ENCODE measurements around the gene MCUB. TPM values are rescaled to one million over a fixed set of nuclear protein-coding genes. Genes with fewer than 3 reads are reported as not detected.
A peak's percentile ranks its signal among the peaks of the same experiment; 100 is the strongest.
"Not testable (repeated sequence)": the region's sequence is repeated elsewhere in the genome, so short reads cannot be mapped to it uniquely, and the experiment has no call there.

Gene MCUB
- total and polyA plus RNA-seq, 2 donors, result 41.2 to 62.3 TPM

DNA sequence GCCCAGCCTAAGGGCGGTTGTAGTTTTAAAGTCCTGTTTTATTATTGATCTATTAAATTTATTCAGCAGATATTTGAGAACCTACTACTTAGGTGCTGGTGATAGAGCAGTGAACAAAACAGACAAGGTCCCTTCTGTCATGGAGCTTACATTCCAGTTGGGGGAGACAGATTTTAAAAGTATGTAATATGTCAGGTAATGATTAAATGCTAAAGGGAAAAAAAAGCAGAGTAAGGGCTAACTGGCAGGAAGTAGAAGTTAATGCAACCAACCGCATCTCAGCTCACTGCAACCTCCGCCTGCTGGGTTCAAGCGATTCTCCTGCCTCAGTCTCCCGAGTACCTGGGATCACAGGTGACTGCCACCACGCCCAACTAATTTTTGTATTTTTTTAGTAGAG is 7.8 kb upstream of the MCUB start:
- H3K27ac ChIP-seq (ENCODE audit: low read depth in 1 of 2, low read length in 1 of 2), result no peak overlapping the region
- peaks cover 0 to 12% of the 10 kb centered on the region in 2 donors for H3K36me3 ChIP-seq (ENCODE audit: control insufficient read depth in 2 of 2, insufficient read depth in 2 of 2, low read length in 1 of 2)
- DNase-seq (ENCODE audit: low read depth in 6 of 9, low spot score in 9 of 9), result no peak
- H3K4me1 ChIP-seq (ENCODE audit: control insufficient read depth in 2 of 2, insufficient read depth in 2 of 2, low read length in 2 of 2), result no peaks in the 10 kb centered on the region
- no peak overlapping the region for H3K4me3 ChIP-seq (ENCODE audit: low read length in 2 of 2)
- WGBS, result 86% methylated on average over 6 of the region's 6 CpGs
- no peaks in the 10 kb centered on the region for H3K27me3 ChIP-seq (ENCODE audit: control insufficient read depth in 2 of 2, insufficient read depth in 1 of 2, low read length in 1 of 2)
- peaks cover 0 to 2% of the 10 kb centered on the region in 2 donors for H3K9me3 ChIP-seq (ENCODE audit: control insufficient read depth in 2 of 2, insufficient read depth in 1 of 2, low read length in 1 of 2)

DNA sequence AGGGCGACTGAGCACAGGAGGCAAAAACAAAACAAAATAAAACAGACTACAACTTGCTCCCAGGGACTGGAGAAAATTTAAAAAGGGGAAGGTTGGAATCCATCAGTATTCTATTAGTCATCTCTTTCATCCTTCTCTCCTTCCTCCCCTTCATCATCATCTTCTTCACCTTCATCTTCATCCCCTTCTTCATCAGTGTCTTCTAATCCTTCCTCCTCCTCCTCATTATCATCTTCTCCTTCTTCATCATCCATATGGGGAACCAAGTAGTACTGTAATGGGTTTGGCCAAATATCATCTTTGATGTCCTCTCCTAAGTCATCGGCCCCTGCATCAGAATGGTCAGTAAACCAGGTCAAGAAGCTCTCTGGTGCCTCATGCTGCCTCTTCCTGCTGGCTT is 6.9 kb upstream of the MCUB start:
- Histone ChIP-seq H3K9me3 (ENCODE audit: control insufficient read depth in 2 of 2, insufficient read depth in 1 of 2, low read length in 1 of 2) (peaks cover 0 to 8% of the 10 kb centered on the region in 2 donors), H3K27me3 (ENCODE audit: control insufficient read depth in 2 of 2, insufficient read depth in 1 of 2, low read length in 1 of 2) (no peaks in the 10 kb centered on the region), H3K27ac (ENCODE audit: low read depth in 1 of 2, low read length in 1 of 2) (no peak overlapping the region), H3K4me1 (ENCODE audit: control insufficient read depth in 2 of 2, insufficient read depth in 2 of 2, low read length in 2 of 2) (no peaks in the 10 kb centered on the region), H3K36me3 (ENCODE audit: control insufficient read depth in 2 of 2, insufficient read depth in 2 of 2, low read length in 1 of 2) (peaks cover 0 to 6% of the 10 kb centered on the region in 2 donors), H3K4me3 (ENCODE audit: low read length in 2 of 2) (no peak overlapping the region)
- over 99% methylated on average over 2 of the region's 2 CpGs for WGBS
- DNase-seq (ENCODE audit: low read depth in 6 of 9, low spot score in 9 of 9), result no peak

DNA sequence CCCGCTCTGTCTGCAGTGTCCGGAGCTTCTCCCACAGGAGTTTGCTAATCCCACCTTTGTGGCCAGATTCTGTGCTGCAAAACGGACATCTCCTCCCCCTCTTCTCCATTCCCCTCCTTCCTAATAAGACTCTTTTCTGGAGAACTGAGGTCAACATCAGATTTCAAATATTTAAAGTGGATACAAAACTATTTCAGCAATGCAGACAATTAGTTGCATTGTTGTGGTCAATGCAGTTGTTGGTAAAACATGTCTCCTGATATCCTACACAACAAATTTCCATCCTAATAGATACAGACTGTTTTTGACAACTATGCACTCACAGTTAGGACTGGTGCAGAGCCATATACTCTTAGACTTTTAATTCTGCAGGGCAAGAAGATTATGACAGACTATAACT is 5.1 kb upstream of the MCUB start:
- no peaks in the 10 kb centered on the region for H3K27me3 ChIP-seq (ENCODE audit: control insufficient read depth in 2 of 2, insufficient read depth in 1 of 2, low read length in 1 of 2)
- H3K36me3 ChIP-seq (ENCODE audit: control insufficient read depth in 2 of 2, insufficient read depth in 2 of 2, low read length in 1 of 2), result no peaks in the 10 kb centered on the region
- H3K9me3 ChIP-seq (ENCODE audit: control insufficient read depth in 2 of 2, insufficient read depth in 1 of 2, low read length in 1 of 2), result peaks cover 0 to 11% of the 10 kb centered on the region in 2 donors
- H3K27ac ChIP-seq (ENCODE audit: low read depth in 1 of 2, low read length in 1 of 2), result no peak overlapping the region
- DNase-seq (ENCODE audit: low read depth in 6 of 9, low spot score in 9 of 9), result no peak
- 99% methylated on average over 3 of the region's 3 CpGs for WGBS
- H3K4me1 ChIP-seq (ENCODE audit: control insufficient read depth in 2 of 2, insufficient read depth in 2 of 2, low read length in 2 of 2), result peaks cover 0 to 4% of the 10 kb centered on the region in 2 donors
- no peak overlapping the region for H3K4me3 ChIP-seq (ENCODE audit: low read length in 2 of 2)

DNA sequence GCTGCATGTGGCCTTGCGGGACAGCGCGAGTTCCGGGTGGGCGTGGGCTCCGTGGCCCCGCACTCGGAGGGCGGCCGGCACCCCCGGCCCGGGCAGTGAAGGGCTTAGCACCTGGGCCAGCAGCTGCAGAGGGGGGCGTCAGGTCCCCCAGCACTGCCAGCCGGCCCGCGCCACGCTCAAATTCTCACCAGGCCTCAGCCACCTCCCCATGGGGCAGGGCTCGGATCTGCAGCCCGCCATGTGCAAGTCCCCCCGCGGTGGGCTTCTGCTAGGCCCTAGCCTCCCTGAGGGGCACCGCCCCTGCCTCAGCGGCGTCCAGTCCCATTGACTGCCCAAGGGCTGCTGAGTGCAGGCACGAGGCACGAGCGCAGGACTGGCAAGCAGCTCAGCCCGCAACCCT is 2.6 kb upstream of the MCUB start:
- WGBS, result 97% methylated on average over 28 of the region's 28 CpGs
- Histone ChIP-seq H3K36me3 (ENCODE audit: control insufficient read depth in 2 of 2, insufficient read depth in 2 of 2, low read length in 1 of 2) (no peaks in the 10 kb centered on the region), H3K4me3 (ENCODE audit: low read length in 2 of 2) (no peak overlapping the region), H3K27ac (ENCODE audit: low read depth in 1 of 2, low read length in 1 of 2) (no peak overlapping the region), H3K9me3 (ENCODE audit: control insufficient read depth in 2 of 2, insufficient read depth in 1 of 2, low read length in 1 of 2) (peaks cover 0 to 11% of the 10 kb centered on the region in 2 donors), H3K27me3 (ENCODE audit: control insufficient read depth in 2 of 2, insufficient read depth in 1 of 2, low read length in 1 of 2) (no peaks in the 10 kb centered on the region), H3K4me1 (ENCODE audit: control insufficient read depth in 2 of 2, insufficient read depth in 2 of 2, low read length in 2 of 2) (peaks cover 7 to 12% of the 10 kb centered on the region in 2 donors)
- DNase-seq (ENCODE audit: low read depth in 6 of 9, low spot score in 9 of 9), result no peak

DNA sequence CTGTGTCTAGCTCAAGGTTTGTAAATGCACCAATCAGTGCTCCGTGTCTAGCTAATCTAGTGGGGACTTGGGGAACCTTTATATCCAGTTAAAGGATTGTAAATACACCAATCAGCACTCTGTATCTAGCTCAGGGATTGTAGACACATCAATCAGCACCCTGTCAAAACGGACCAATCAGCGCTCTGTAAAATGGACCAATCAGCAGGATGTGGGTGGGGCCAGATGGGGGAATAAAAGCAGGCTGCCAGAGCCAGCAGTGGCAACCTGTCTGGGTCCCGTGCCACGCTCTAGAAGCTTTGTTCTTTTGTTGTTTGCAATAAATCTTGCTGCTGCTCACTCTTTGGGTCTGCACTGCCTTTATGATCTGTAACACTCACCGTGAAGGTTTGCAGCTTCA is 2.0 kb upstream of the MCUB start:
- not testable (repeated sequence) for H3K4me3 ChIP-seq (ENCODE audit: low read length in 2 of 2); DNase-seq (ENCODE audit: low read depth in 6 of 9, low spot score in 9 of 9); H3K27me3 ChIP-seq (ENCODE audit: control insufficient read depth in 2 of 2, insufficient read depth in 1 of 2, low read length in 1 of 2); H3K27ac ChIP-seq (ENCODE audit: low read depth in 1 of 2, low read length in 1 of 2); H3K36me3 ChIP-seq (ENCODE audit: control insufficient read depth in 2 of 2, insufficient read depth in 2 of 2, low read length in 1 of 2)
- Histone ChIP-seq H3K4me1 (ENCODE audit: control insufficient read depth in 2 of 2, insufficient read depth in 2 of 2, low read length in 2 of 2) (peaks cover 9 to 15% of the 10 kb centered on the region in 2 donors), H3K9me3 (ENCODE audit: control insufficient read depth in 2 of 2, insufficient read depth in 1 of 2, low read length in 1 of 2) (peaks cover 0 to 11% of the 10 kb centered on the region in 2 donors)
- 89% methylated on average over 6 of the region's 6 CpGs for WGBS

DNA sequence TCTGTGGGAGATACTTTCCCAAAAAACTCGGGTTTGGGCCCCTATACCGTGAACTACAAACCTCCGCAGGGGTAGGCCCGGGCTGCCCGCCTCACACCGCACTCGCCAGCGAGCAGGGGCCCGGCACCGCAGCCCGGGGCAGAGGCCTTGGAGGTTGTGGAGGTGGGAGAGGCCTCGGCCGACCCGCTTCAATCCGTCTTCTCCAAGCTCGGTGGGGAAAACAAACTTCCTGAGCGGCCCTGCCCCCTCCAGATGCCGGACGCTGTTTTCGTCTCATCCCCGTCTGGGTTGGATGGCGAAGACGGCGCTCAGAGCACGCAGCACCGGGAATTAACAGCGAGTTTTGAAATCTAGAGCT is 442 bp upstream of the MCUB start:
- Histone ChIP-seq H3K36me3 (ENCODE audit: control insufficient read depth in 2 of 2, insufficient read depth in 2 of 2, low read length in 1 of 2) (peaks cover 0 to 2% of the 10 kb centered on the region in 2 donors), H3K9me3 (ENCODE audit: control insufficient read depth in 2 of 2, insufficient read depth in 1 of 2, low read length in 1 of 2) (peaks cover 0 to 11% of the 10 kb centered on the region in 2 donors), H3K27ac (ENCODE audit: low read depth in 1 of 2, low read length in 1 of 2) (peak overlapping the region; percentile 59 to 97), H3K27me3 (ENCODE audit: control insufficient read depth in 2 of 2, insufficient read depth in 1 of 2, low read length in 1 of 2) (no peaks in the 10 kb centered on the region), H3K4me3 (ENCODE audit: low read length in 2 of 2) (peak overlapping the region; percentile 86 to 93), H3K4me1 (ENCODE audit: control insufficient read depth in 2 of 2, insufficient read depth in 2 of 2, low read length in 2 of 2) (peaks cover 11 to 15% of the 10 kb centered on the region in 2 donors)
- DNase-seq (ENCODE audit: low read depth in 6 of 9, low spot score in 9 of 9), result peak in 3 of 9 donors; percentile 6 to 38 (median 23)
- 3% methylated on average over 27 of the region's 27 CpGs for WGBS

DNA sequence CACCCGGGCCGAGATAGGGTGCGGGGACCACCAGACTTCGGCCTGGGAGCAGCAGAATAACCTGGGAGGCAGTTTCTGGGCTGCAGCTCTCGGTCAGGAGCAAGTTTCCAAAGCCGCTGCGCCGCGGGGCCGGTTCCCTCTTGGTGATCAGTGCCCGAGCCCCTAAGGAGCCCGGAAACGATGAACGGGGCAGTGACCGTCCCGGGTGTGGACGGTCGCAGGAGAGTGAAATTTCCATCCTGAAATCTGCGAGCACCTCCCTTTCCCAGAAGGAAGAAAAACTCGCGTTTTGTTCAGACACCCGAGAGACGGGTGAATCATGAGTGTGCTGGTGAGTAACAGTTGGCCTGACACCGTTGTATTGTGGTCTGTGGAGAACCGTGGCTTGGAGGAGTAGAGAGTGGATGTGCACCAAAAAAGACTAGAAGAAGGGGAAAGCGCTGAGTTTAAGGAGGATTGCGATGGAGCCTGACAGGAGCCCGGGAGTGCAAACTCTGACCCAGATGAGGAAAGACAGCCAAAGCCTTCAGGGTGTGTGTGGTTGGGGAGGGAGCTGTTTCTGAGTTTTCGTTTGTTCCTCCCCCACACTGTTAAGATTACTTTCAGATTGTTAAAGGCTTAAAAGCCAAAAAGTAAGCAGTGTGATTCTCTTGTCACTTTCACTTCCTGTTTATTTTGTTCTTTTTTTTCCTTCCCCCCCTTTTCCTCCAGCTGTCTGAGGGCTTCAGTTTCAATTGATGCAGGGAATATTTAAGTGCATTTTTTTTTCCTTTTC is 828 bp downstream of the MCUB start:
- H3K4me1 ChIP-seq (ENCODE audit: control insufficient read depth in 2 of 2, insufficient read depth in 2 of 2, low read length in 2 of 2), result peaks cover 11 to 15% of the 10 kb centered on the region in 2 donors

DNA sequence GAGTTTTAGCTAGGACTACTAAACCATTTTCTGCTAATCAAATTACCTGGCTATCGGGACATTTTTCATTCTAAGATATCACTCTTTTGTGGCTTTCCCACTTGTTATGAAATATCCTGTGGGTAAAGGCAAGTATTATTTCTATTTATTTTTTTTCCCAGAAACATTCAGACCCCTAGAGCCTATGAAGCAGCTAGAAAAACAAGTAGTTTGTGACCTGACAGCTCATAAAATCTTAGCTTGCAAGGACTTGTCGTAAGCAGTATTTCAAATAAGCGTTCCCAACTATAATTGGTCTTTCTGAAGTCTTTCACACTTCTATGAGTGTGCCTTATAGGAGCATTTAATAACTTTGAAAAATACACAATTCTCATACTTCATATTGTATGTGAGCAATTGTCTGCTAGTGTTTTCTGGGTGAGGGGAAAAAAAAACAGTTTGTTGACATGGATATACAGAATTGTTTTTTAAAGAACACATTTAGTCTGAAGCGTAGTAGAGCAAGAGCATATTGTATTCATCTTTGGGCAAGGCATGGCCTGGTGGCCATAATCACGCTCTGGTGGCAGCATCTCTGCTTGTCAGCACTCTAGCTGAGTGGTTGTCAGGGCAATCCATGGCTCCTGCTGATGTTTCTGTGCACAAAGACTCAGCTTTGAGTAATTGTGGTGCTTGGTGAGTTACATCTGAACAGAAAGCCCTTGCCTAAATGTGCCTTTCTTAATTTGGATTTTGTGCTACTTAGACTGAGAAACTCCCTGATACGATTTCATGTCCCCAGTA is 2.6 kb downstream of the MCUB start:
- H3K27me3 ChIP-seq (ENCODE audit: control insufficient read depth in 2 of 2, insufficient read depth in 1 of 2, low read length in 1 of 2), result no peaks in the 10 kb centered on the region
- no peak overlapping the region for H3K27ac ChIP-seq (ENCODE audit: low read depth in 1 of 2, low read length in 1 of 2)
- 93% methylated on average over 6 of the region's 6 CpGs for WGBS
- no peak overlapping the region for H3K4me3 ChIP-seq (ENCODE audit: low read length in 2 of 2)
- peaks cover 0 to 4% of the 10 kb centered on the region in 2 donors for H3K36me3 ChIP-seq (ENCODE audit: control insufficient read depth in 2 of 2, insufficient read depth in 2 of 2, low read length in 1 of 2)
- DNase-seq (ENCODE audit: low read depth in 6 of 9, low spot score in 9 of 9), result peak in 2 of 9 donors; percentile 12 to 20
- H3K4me1 ChIP-seq (ENCODE audit: control insufficient read depth in 2 of 2, insufficient read depth in 2 of 2, low read length in 2 of 2), result peaks cover 11 to 15% of the 10 kb centered on the region in 2 donors
- H3K9me3 ChIP-seq (ENCODE audit: control insufficient read depth in 2 of 2, insufficient read depth in 1 of 2, low read length in 1 of 2), result peaks cover 0 to 6% of the 10 kb centered on the region in 2 donors

More for the DNA sequence above, 828 bp downstream of the MCUB start:
- peak overlapping the region; percentile 97 to 98 for H3K27ac ChIP-seq (ENCODE audit: low read depth in 1 of 2, low read length in 1 of 2)
- peaks cover 0 to 11% of the 10 kb centered on the region in 2 donors for H3K9me3 ChIP-seq (ENCODE audit: control insufficient read depth in 2 of 2, insufficient read depth in 1 of 2, low read length in 1 of 2)
- H3K27me3 ChIP-seq (ENCODE audit: control insufficient read depth in 2 of 2, insufficient read depth in 1 of 2, low read length in 1 of 2), result no peaks in the 10 kb centered on the region
- under 1% methylated on average over 29 of the region's 29 CpGs for WGBS
- peak; percentile 51 to 89 (median 70) for DNase-seq (ENCODE audit: low read depth in 6 of 9, low spot score in 9 of 9)
- peaks cover 0 to 4% of the 10 kb centered on the region in 2 donors for H3K36me3 ChIP-seq (ENCODE audit: control insufficient read depth in 2 of 2, insufficient read depth in 2 of 2, low read length in 1 of 2)
- peak overlapping the region; percentile 86 to 93 for H3K4me3 ChIP-seq (ENCODE audit: low read length in 2 of 2)

DNA sequence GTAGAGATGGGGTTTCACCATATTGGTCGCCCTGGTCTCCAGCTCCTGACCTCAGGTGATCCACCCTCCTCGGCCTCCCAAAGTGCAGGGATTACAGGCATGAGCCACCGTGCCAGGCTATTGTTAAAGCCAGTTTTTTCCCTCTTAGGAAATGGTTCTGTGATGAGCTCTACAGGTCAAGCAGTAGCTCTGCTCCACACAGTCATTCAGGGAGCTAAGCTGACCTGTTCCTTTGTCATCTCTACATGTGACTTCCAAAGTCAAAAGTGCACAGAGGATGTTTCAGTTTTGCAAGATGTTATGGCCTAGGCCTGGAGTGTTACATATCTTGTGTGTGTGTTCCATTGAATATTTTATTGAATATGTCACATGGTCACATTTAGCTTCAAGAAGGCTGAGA is 11.4 kb downstream of the MCUB start:
- 98% methylated on average over 3 of the region's 3 CpGs for WGBS
- no peak overlapping the region for H3K4me3 ChIP-seq (ENCODE audit: low read length in 2 of 2)
- H3K9me3 ChIP-seq (ENCODE audit: control insufficient read depth in 2 of 2, insufficient read depth in 1 of 2, low read length in 1 of 2), result peaks cover 0 to 2% of the 10 kb centered on the region in 2 donors
- H3K27me3 ChIP-seq (ENCODE audit: control insufficient read depth in 2 of 2, insufficient read depth in 1 of 2, low read length in 1 of 2), result no peaks in the 10 kb centered on the region
- H3K4me1 ChIP-seq (ENCODE audit: control insufficient read depth in 2 of 2, insufficient read depth in 2 of 2, low read length in 2 of 2), result peaks cover 0 to 5% of the 10 kb centered on the region in 2 donors
- no peaks in the 10 kb centered on the region for H3K36me3 ChIP-seq (ENCODE audit: control insufficient read depth in 2 of 2, insufficient read depth in 2 of 2, low read length in 1 of 2)
- H3K27ac ChIP-seq (ENCODE audit: low read depth in 1 of 2, low read length in 1 of 2), result no peak overlapping the region
- no peak for DNase-seq (ENCODE audit: low read depth in 6 of 9, low spot score in 9 of 9)
